ENCODE data around the gene PLXNB2.

PLXNB2 gene

GRCh38 chr22:50225200-50225969, 82.1 kb downstream of the PLXNB2 start:
- no peak for DNase-seq

All from NCI-H1417 treated with DMSO at 0.1 percent for 48 hours (cell line).